ENCODE results near the gene IGFN1. TPM values are rescaled to one million over a fixed set of nuclear protein-coding genes. Genes with fewer than 3 reads are reported as not detected.

Gene IGFN1
- total RNA-seq, 1 experiment from 2014 or later, result not detected

GRCh38 chr1:201251851-201252430, 61.3 kb downstream of the IGFN1 start:
- Histone ChIP-seq H4K8ac (replicated peaks; ENCODE audit: insufficient read length, low read depth, low read length) (no peak overlapping the region), H2BK15ac (ENCODE audit: low read depth, low read length) (no peak overlapping the region), H4K20me1 (ENCODE audit: control insufficient read depth, insufficient read depth, insufficient read length) (peaks cover 4% of the 10 kb centered on the region), H3K14ac (ENCODE audit: insufficient read depth, low read length) (no peak overlapping the region), H3K9me3 (ENCODE audit: control insufficient read depth, low read depth, low read length) (no peaks in the 10 kb centered on the region), H2BK20ac (ENCODE audit: low read depth, low read length, poor library complexity, severe bottlenecking) (no peak overlapping the region), H3K23ac (ENCODE audit: insufficient read length, low read depth, low read length) (no peak overlapping the region), H3K56ac (ENCODE audit: insufficient read length, low read depth, low read length) (no peak overlapping the region), H2BK12ac (ENCODE audit: insufficient read length, low read depth, low read length) (no peak overlapping the region), H3K27ac (ENCODE audit: insufficient read length, low read depth, low read length) (no peak overlapping the region), H3K79me2 (ENCODE audit: insufficient read depth, low read length) (no peaks in the 10 kb centered on the region), H3K4ac (ENCODE audit: low read depth, low read length) (no peak overlapping the region), H2BK120ac (ENCODE audit: low read depth, low read length, poor library complexity, severe bottlenecking) (no peak overlapping the region), H3T11ph (ENCODE audit: low read length) (no peak overlapping the region), H4K5ac (ENCODE audit: insufficient read length, low read depth, low read length) (no peak overlapping the region), H3K27me3 (ENCODE audit: insufficient read depth, low read length) (no peaks in the 10 kb centered on the region), H3K9ac (ENCODE audit: extremely low read depth, insufficient read length, low read length) (no peak overlapping the region), H2AFZ (ENCODE audit: low read length) (no peak overlapping the region), H3K4me1 (ENCODE audit: insufficient read depth, low read length) (no peaks in the 10 kb centered on the region), H3K4me2 (ENCODE audit: insufficient read depth, insufficient read length, low read length) (no peak overlapping the region), H2AK5ac (ENCODE audit: insufficient read length, low read length) (no peak overlapping the region), H4K91ac (ENCODE audit: insufficient read length, low read depth, low read length) (no peak overlapping the region), H2BK5ac (ENCODE audit: insufficient read length, low read length) (no peak overlapping the region), H3K18ac (ENCODE audit: insufficient read length, low read depth, low read length) (no peak overlapping the region), H3K79me1 (ENCODE audit: insufficient read depth, low read depth, low read length, poor library complexity, severe bottlenecking) (no peaks in the 10 kb centered on the region), H3K23me2 (ENCODE audit: insufficient read length, low read depth, low read length, poor library complexity, severe bottlenecking) (no peaks in the 10 kb centered on the region)
- no CpG with 5 or more reads among the region's 11 CpGs for WGBS (ENCODE audit: extremely low coverage, insufficient read length, low lambda C conversion rate)
- Mint-ChIP-seq H3K4me1 (no peaks in the 10 kb centered on the region), H3K9me3 (no peaks in the 10 kb centered on the region), H3K27ac (peak overlapping the region in 1 of 3 experiments; percentile 93; a peak in 1 of 7 replicates), H3K27me3 (ENCODE audit: low read depth) (peaks cover 3% of the 10 kb centered on the region), H3K36me3 (ENCODE audit: insufficient read depth in 1 of 3, low read depth in 3 of 3) (no peaks in the 10 kb centered on the region), H3K4me3 (no peak overlapping the region)
- TF ChIP-seq CTCF (conservative IDR thresholded peaks at IDR 0.05), result no peak
- no peak for DNase-seq
